Measurements from ENCODE around the gene TNN. TPM values are rescaled to one million over a fixed set of nuclear protein-coding genes. Genes with fewer than 3 reads are reported as not detected.

The TNN gene
- total RNA-seq, 2 experiments from 2014 or later: not detected

DNA sequence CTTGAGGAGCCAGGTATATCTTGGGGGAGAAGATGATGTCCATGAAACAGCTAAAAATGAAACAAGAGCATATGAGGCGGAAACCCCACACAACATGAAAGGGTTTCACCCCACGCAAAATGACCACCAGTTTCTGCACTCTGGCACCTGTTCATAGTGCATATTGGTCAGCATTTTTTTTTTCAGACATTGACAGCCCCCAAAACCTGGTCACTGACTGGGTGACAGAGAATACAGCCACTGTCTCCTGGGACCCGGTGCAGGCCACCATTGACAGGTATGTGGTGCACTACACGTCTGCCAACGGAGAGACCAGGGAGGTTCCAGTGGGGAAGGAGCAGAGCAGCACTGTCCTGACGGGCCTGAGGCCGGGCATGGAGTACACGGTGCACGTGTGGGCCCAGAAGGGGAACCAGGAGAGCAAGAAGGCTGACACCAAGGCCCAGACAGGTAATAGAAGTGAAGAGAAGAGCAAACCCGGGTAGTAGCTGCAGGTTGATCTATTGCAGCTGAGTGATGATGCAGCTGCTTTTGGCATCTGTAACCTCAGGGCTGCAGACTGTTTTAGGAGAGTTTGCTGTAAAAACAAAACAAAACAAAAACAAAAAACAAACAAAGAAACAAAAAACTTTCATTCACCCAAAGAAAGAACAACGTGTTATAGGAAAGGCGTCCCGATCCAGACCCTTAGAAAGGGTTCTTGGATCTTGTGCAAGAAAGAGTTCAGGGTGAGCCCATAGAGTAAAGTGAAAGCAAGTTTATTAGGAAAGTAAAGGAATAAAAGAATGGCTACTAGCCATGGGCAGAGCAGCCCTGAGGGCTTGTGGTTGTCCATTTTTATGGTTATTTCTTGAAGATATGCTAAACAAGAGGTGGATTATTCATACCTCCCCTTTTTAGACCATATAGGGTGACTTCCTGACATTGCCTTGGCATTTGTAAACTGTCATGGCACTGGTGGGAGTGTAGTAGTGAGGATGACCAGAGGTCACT, 51.0 kb downstream of the TNN start:
- Mint-ChIP-seq H3K27ac (no peak overlapping the region), H3K27me3 (peaks cover 10% of the 10 kb centered on the region), H3K4me3 (no peak overlapping the region), H3K9me3 (peaks cover 7% of the 10 kb centered on the region), H3K36me3 (ENCODE audit: low read depth) (no peaks in the 10 kb centered on the region), H3K4me1 (ENCODE audit: low read depth) (no peaks in the 10 kb centered on the region)
- Histone ChIP-seq H3K4me3 (ENCODE audit: low read length) (no peak overlapping the region), H3K9me3 (ENCODE audit: control insufficient read depth in 1 of 2, insufficient read depth in 1 of 2, low read length in 2 of 2) (peaks cover 0 to 8% of the 10 kb centered on the region in 2 experiments), H3K27ac (ENCODE audit: low read depth in 1 of 2, low read length in 2 of 2) (no peak overlapping the region), H3K36me3 (ENCODE audit: insufficient read depth, low read length) (no peaks in the 10 kb centered on the region), H3K27me3 (ENCODE audit: control insufficient read depth in 1 of 2, insufficient read depth in 2 of 2, low read length in 2 of 2) (peaks cover 0 to 4% of the 10 kb centered on the region in 2 experiments), H3K4me1 (ENCODE audit: insufficient read depth, low read length) (no peaks in the 10 kb centered on the region)
- POLR2A ChIA-PET: interaction anchor here (0.6 kb wide), 1 partner anchor 712 kb away, joined by 3 read pairs; no protein-coding TSS in a partner anchor
- DNase-seq (no peak), ATAC-seq (ENCODE audit: poor library complexity) (no peak)
- intact Hi-C loops (cut with DNase I, micrococcal nuclease): no loop called here
- TF ChIP-seq, protein P1, sequence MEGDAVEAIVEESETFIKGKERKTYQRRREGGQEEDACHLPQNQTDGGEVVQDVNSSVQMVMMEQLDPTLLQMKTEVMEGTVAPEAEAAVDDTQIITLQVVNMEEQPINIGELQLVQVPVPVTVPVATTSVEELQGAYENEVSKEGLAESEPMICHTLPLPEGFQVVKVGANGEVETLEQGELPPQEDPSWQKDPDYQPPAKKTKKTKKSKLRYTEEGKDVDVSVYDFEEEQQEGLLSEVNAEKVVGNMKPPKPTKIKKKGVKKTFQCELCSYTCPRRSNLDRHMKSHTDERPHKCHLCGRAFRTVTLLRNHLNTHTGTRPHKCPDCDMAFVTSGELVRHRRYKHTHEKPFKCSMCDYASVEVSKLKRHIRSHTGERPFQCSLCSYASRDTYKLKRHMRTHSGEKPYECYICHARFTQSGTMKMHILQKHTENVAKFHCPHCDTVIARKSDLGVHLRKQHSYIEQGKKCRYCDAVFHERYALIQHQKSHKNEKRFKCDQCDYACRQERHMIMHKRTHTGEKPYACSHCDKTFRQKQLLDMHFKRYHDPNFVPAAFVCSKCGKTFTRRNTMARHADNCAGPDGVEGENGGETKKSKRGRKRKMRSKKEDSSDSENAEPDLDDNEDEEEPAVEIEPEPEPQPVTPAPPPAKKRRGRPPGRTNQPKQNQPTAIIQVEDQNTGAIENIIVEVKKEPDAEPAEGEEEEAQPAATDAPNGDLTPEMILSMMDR (IDR thresholded peaks at IDR 0.05): no peak
- CTCF ChIA-PET: no interaction called here

DNA sequence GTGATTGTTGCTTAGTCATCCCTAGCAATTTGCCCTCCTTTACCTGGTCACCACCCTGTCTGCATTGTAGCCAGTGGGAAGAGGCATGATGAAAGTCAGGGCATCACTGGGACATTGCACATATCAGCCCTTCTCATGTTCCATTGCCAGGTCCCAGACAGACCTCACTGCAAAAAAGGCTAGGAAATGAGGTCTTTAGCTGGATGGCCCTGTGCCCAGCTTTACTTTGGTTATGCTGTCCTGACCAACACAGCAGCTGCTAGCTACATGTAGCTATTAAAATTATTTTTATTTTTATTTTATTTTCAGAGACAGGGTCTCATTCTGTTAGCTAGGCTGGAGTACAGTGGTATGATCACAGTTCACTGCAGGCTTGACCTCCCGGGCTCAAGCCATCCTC, 52.9 kb downstream of the TNN start:
- CTCF ChIA-PET: no interaction called here
- no peak overlapping the region for H3K4me3 Mint-ChIP-seq

DNA sequence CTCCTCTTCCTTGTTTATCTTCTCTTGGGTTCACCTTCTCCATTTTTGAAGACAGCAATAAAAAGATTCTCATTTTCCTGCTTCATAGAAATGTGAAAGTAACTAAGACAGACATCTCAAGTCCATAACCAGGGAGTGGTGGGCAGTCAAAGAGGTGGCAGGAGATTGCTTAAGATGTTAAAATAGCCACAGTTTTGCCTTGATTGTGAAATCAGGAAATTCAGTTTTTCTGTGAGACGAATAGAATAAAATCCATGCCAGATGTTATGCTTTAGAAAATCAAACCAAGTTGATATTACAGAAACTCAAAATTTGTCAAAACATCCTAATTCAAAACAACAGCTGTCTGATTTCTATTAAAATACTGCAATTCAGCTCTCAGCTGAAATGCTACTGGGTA, 57.2 kb downstream of the TNN start:
- ATAC-seq (ENCODE audit: poor library complexity) (no peak), DNase-seq (no peak)
- Mint-ChIP-seq H3K4me3 (no peak overlapping the region), H3K27ac (no peak overlapping the region), H3K9me3 (no peaks in the 10 kb centered on the region), H3K27me3 (no peaks in the 10 kb centered on the region), H3K4me1 (ENCODE audit: low read depth) (no peaks in the 10 kb centered on the region), H3K36me3 (ENCODE audit: low read depth) (no peaks in the 10 kb centered on the region)
- Histone ChIP-seq H3K27ac (ENCODE audit: low read depth in 1 of 2, low read length in 2 of 2) (no peak overlapping the region), H3K27me3 (ENCODE audit: control insufficient read depth in 1 of 2, insufficient read depth in 2 of 2, low read length in 2 of 2) (no peaks in the 10 kb centered on the region), H3K9me3 (ENCODE audit: control insufficient read depth in 1 of 2, insufficient read depth in 1 of 2, low read length in 2 of 2) (no peaks in the 10 kb centered on the region), H3K36me3 (ENCODE audit: insufficient read depth, low read length) (no peaks in the 10 kb centered on the region), H3K4me1 (ENCODE audit: insufficient read depth, low read length) (peaks cover 2% of the 10 kb centered on the region), H3K4me3 (ENCODE audit: low read length) (no peak overlapping the region)
- intact Hi-C loops (cut with DNase I, micrococcal nuclease): loop anchor here (1.0 to 10.0 kb wide), 5 partner anchors 96 to 870 kb away; no protein-coding TSS in a partner anchor
- TF ChIP-seq, protein P1 (IDR thresholded peaks at IDR 0.05): no peak
- POLR2A ChIA-PET: interaction anchor here (0.7 to 1.7 kb wide), 3 partner anchors 21 to 124 kb away, joined by 3 to 9 read pairs (median 3); no protein-coding TSS in a partner anchor
- CTCF ChIA-PET: interaction anchor here (0.8 to 2.7 kb wide), 10 partner anchors 8 to 355 kb away, joined by 3 to 26 read pairs (median 4); partner anchors contain the start of gene MRPS14

More for the DNA sequence above, 52.9 kb downstream of the TNN start:
- H3K4me3 ChIP-seq (ENCODE audit: low read length): no peak overlapping the region
- H3K27ac ChIP-seq (ENCODE audit: low read depth in 1 of 2, low read length in 2 of 2): no peak overlapping the region
- POLR2A ChIA-PET: no interaction called here
- DNase-seq (no peak), ATAC-seq (ENCODE audit: poor library complexity) (no peak)
- H3K27me3 ChIP-seq (ENCODE audit: control insufficient read depth in 1 of 2, insufficient read depth in 2 of 2, low read length in 2 of 2): peaks cover 0 to 4% of the 10 kb centered on the region in 2 experiments
- no peak overlapping the region for H3K27ac Mint-ChIP-seq
- H3K4me1 ChIP-seq (ENCODE audit: insufficient read depth, low read length): no peaks in the 10 kb centered on the region
- no peaks in the 10 kb centered on the region for H3K4me1 Mint-ChIP-seq (ENCODE audit: low read depth)
- TF ChIP-seq, protein P1 (IDR thresholded peaks at IDR 0.05): no peak
- peaks cover 6% of the 10 kb centered on the region for H3K27me3 Mint-ChIP-seq
- no peaks in the 10 kb centered on the region for H3K9me3 ChIP-seq (ENCODE audit: control insufficient read depth in 1 of 2, insufficient read depth in 1 of 2, low read length in 2 of 2)
- no peaks in the 10 kb centered on the region for H3K9me3 Mint-ChIP-seq
- no peaks in the 10 kb centered on the region for H3K36me3 Mint-ChIP-seq (ENCODE audit: low read depth)
- H3K36me3 ChIP-seq (ENCODE audit: insufficient read depth, low read length): no peaks in the 10 kb centered on the region
- intact Hi-C loops (cut with DNase I, micrococcal nuclease): loop anchor here in 1 of 2 experiments (10.0 kb wide), 2 partner anchors 236 to 866 kb away; no protein-coding TSS in a partner anchor
